Embryonic facial prominence (tissue), 1 donor: ENCODE data around the gene EFCAB11.
A peak's percentile ranks its signal among the peaks of the same experiment; 100 is the strongest.
"Not testable (repeated sequence)": the region's sequence is repeated elsewhere in the genome, so short reads cannot be mapped to it uniquely, and the experiment has no call there.

Source experiments
- DNase-seq: peaks from one replicate; pipeline ENCODE4 v3.0.0-alpha.2; 2016; ENCODE audit errors: extremely low spot score

The EFCAB11 gene

DNA sequence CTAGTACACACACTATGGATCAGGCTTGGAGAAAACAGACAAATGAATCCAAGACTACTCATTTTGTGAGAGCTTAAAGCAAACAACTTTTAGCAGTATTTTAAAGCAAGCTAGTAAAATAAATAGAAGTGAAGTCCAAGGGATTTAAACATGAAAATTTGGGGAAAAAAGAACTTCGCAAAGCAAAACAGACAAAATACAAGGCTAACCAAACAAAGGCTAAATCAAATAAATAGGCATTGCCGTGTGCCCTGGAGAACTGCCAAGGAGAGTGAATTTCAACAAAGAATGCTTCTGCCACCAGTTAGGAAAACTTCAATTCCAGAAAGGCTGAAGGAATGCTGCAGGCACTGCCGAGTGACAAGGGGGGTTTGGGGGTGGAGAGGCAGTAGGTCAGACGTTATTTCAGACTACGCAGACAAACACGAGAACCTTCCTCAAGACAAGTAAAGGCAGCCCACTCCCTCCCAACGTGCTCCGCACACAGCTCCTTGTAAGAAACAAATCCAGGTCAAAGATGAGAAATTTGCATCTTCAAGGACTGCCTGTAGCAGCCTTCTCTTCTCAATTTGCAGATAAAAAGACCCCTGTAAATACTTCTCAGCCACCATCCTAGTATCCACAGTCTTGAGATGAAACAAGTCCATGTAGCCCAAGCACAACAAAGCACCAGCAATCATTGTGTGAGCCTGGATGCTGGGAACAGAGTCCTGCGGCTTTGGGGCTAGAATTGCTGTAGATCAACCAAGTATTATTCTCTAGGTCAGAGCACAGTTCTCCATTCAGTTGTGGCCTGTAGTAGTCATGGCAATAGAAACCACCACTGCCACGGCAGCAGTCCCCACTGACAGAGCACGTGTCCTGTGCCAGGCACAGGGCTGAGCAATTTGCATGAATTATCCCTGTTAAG lies 43.3 kb downstream of the EFCAB11 start:
- peak; percentile 62 for DNase-seq

DNA sequence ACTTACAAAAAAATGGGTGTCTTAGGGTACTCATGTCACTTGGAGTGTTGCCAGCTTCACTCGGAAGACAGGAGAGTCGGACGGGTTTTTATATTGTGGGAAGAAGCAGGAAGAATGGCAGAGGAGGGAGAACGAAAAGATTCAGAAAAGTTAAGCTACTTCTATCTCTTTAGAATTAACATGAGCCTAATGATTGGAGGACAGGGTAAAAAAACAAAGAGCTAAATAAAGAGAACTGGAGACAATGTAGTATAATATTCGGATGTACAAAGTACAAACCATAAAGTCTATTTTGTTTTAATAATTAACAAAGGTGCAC lies 43.9 kb downstream of the EFCAB11 start:
- no peak for DNase-seq

DNA sequence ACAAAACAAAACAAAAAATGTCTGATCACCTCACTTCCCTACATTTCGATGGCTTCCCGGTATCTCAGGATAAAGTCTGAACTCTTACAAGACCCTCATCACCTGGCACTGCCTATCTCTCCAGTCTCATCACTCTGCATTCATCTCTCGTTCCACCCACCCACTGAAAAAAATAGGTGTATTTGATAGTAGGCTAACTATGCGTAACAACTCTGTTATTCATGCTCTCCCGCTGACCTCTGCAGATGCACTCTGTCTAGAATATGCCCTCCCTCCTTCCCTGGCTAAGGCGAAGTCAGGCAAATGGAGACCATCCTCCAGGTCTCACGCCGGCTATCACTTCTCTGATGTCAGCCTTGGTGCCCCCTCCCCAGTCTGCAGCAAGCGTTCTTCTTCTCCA lies 44.9 kb downstream of the EFCAB11 start:
- DNase-seq = no peak

DNA sequence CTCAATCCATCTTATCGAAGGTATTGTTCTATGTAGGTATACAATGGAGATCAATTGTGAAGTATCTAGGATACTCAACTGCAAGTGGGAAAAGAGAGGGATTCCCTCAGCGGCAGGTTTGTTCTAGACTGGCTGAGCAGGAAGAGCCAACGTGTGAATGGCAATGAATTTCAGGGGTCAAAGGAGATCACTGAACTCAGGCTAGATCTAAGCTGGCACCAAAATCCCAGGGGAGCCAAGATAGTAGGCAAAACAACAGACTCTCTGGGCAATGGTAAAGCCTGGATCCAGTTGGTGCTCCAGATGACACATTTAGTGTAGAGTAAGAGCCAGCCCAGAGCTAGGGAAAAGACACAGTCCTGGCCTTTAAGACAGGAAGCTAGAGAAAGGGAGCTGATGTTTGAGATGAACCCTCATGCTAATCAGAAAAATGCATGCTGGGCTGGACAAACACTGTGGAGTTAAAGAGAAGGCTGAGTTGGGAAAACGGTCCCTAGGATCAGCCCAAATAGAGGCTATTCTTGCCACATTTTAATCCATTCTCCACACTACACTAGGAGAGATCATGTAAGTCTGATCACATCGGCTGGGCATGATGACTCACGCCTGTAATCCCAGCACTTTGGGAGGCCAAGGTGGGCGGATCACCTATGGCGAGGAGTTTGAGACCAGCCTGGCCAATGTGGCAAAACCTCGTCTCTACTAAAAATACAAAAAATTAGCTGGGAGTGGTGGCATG lies 45.6 kb downstream of the EFCAB11 start:
- no peak for DNase-seq

DNA sequence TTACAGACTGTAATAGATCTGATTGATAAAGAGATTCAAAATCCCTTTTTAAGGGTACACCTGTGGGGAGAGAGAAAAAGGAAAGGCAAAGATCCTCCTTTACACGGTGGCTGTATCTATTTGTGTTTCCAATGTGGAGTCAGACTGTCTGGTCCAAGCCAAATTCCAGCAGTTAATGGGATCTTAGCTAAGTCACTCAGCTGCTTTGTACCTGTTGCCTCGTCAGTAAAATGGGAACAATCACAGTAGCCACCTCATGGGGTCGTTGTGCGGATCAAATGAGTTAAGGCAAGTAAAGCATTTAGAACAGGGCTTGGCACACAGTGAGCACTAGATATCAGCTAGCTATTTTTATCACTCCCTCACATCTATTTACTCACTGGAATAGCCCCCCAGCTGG lies 46.9 kb downstream of the EFCAB11 start:
- DNase-seq = no peak

DNA sequence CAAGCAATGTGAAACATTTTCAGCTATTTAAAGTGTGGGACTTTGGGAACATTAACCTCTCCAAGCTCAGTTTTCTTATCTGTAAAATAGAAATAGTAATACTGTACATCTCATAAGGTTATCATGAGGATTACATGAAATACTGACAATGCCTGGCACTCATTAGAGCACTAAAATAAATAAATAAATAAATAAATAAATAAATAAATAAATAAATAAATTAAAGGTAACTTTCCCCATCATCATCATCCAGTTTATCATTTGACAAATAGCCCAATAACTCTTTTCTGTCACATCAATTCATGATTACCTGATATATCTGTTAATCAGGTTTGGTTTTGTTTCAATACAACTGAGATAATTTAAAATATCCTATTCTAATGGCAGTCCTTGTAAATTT lies 48.5 kb downstream of the EFCAB11 start:
- DNase-seq = no peak

DNA sequence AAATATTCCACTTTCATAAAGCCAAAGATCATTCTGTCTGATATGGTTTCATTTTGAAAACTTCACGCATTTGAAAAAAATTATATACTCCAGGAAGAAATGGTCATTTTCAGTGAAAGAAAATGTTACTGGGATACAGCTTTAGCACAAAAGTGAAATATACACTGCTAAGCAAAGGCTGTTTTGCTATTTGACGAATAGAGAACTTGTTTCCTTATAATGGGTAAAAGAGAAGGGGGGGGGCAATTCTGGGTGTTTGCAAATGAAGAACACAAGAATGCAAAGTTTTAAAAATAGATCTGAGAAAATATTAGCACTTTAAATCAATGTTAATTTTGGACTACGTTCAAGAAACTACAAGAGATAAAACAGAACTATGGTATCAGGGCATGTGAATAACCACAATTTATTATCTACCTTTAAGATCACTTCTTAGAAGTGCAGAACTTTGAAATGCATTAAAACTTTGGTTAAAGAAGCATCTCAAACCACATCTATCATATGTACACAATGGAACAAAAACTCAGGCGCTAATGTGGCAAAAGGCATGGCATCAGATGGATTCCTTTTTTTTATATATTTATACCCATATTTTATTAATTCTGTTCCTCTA lies 51.1 kb downstream of the EFCAB11 start:
- no peak for DNase-seq

DNA sequence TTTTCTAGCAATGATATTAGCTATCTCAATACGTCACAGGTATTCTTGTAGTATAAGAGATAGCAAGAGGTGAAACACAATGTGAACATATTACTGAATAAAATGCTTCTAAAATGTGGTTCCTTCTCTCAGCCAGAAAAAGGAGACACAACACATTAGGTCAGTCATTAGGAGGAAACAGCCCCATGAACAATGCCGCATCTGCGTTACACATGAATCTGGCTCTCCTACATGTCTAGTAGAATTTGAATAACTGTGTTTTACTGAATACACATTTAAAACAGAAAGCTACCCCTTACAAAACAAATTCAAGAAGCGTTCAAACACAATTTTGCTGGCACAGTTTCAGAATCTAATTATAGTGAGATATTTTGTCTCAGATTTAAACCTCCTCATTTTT lies 51.6 kb downstream of the EFCAB11 start:
- no peak for DNase-seq

DNA sequence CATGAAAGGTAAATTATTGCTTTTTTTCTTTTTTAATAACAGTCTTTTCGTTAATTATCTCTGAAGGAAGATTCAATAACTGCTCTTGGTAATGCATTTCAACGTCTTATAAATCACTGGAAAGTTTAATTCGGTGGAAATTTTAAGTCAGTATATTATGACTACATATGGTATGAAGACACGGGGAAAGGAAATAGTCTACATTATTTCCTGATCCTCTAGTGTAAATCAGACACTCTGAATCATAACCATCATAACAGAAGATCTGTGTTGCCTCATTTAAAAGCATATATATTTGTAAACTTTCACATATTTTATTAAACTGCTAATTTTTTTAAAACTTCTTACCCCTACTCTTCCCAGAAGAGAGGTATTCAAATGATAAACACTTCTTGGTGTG lies 53.7 kb downstream of the EFCAB11 start:
- no peak for DNase-seq

DNA sequence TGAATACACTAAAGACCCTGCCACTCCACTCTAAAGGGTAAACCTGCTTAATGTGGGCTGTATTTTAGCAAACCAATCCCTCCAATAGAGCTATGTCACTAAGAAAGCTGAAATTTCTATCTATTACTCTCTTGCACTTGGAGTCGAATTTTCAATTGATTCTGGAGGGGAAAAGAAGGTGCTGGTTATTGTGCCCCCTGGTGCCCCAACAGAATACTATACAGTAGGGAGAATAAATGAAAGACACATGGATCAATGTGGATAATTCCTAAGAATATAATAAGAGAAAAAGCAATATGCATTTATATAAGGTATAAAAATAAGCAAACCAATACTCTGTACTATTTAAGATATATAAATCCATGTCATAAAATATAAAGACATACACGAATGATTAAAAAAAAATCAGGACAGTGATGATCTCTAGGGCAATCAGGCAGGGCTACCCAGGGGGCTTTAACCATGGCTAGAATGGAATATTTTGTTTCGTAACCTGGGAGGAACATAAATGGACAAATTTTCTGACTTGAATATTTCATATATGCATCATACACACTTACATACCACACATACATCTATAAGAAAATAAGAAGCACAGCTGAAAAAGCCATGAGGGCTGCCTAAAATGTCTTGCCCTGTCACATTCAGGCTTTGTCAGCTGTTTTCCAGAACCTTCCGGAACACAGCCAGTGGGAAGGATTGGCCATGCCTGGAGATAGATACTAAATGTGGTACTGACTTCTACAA lies 54.4 kb downstream of the EFCAB11 start:
- no peak for DNase-seq

DNA sequence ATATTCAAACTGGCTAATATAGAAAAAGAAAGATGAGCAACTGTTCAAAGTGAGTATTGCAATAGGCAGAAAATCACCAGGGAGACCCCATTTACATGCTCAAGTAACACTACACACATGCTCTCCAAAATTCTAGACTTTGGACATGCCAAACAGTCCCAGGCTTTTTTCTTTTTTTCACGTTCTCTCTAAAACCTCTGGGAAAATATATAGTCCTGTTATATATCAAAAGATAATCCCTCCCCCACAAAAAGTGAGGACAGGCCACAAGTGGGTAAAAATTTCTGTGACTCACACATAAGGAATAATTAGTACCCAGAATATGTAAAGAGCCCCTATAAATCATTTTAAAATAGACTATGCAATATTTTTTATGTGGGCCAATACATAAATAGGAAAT lies 55.2 kb downstream of the EFCAB11 start:
- no peak for DNase-seq

DNA sequence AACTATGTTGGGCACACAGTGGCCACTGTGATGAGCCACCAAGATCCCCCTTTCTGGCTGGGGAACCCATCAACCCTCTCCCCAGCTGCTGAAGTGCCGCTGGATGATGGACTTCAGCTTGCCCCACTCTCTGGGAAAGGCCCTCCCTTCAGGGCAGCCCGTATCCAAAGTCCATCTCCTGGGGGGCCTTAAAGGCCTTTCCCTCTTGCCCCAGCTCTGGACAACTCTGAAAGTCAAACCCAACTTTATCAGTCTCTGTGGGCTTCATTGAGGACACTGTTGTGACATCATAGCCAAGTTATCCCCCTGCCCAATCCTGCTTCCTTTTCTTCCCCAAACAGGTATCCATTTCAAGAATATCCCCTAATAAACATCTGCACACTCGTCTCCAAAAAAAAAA lies 61.1 kb downstream of the EFCAB11 start:
- not testable (repeated sequence) for DNase-seq

DNA sequence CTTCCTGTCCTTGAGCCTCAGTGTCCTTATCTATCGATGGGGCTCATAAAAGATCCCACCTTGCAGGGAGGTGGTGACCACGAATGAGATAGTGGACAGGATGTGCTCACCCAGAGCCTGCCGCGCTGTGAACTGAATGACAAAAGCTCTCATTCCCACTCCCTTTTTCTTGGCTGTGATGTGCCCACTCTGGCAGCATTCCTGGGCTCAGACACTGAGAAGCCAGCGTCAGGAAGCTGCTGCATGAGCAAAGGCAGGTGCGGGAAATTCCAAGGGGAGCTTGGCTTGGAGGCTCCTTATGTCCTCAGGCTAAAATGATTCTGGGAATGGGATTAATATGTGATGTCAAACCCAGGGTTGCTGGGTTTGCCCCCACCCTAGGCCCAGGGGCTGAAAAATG lies 61.6 kb downstream of the EFCAB11 start:
- DNase-seq = no peak

DNA sequence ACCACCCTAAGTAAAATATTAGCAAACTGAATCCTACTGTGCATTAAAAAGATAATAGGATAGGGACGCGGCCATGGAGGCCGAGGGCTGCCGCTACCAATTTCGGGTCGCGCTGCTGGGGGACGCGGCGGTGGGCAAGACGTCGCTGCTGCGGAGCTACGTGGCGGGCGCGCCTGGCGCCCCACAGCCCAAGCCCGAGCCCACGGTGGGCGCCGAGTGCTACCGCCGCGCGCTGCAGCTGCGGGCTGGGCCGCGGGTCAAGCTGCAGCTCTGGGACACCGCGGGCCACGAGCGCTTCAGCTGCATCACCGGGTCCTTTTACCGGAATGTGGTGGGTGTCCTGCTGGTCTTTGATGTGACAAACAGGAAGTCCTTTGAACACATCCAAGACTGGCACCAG lies 62.8 kb downstream of the EFCAB11 start:
- DNase-seq = not testable (repeated sequence)

DNA sequence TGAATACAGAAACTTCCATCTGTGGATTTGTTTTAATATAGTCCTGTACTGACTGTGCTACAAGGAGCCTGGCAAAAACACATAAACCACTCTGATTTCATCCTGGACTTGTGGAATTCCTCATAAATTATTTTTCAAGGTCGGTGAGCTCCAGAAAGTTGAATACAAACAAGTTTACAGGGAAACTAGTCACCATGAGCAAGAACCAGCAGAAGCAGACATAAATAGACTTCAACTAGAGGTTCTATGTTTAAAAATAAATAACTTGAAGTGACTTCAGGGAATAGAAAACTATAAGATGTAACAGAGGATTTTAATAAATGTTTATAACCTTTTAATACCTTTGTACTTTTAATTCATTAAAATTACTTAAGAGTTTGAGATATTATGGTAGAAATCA lies 63.5 kb downstream of the EFCAB11 start:
- DNase-seq = no peak

DNA sequence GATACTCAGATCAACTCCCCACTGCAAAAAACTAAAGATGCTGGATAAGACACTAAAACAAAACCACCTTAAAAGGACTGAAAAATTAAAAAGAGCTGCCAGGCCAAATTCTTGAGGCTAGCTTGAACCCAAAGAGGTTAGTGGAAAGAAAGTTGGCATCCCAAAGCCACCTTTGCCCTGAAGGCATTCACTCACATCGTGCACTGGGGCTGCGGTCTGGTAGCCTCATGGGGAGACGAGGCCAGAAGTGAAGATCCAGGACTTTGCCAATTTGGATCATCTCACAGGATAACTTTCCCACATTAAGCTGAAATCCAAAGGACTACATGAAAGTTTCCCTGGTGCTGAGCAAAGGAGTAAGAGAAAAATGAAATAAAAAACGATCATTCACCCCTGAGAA lies 63.9 kb downstream of the EFCAB11 start:
- no peak for DNase-seq

DNA sequence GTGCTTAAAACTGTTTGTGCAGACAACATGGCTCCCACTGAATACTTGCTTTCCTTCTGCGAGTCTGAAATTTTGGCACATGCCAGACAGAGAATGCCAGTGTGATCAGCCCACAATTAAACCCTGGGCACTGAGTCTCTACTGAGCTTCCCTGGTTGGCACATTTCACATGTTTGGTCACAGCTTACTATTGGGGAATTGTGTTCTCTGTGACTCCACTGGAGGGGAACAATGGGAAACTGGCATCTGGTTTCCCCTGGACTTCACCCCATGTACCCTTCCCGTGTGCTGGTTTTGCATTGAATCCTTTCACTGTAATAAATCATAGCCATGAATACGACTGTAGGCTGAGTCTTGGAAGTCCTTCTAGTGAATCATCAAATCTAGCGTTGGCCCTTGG lies 64.9 kb downstream of the EFCAB11 start:
- DNase-seq = no peak

DNA sequence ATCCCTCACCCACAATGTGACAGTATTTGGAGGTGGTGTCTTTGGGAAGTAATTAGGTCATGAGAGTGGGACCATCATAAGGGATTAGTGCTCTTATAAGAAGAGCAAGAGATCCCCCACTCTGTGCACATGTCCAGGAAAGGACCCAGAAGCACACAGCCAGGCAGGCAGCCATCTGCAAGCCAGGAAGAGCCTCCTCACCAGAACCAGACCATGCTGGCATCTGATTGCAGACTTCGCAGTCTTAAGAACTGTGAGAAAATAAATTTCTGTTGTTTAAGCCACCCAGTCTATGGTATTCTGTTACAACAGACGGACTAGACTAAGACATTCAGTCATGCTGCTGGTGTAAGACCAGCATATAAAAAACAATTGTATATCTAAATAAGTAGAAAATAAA lies 69.8 kb downstream of the EFCAB11 start:
- no peak for DNase-seq

DNA sequence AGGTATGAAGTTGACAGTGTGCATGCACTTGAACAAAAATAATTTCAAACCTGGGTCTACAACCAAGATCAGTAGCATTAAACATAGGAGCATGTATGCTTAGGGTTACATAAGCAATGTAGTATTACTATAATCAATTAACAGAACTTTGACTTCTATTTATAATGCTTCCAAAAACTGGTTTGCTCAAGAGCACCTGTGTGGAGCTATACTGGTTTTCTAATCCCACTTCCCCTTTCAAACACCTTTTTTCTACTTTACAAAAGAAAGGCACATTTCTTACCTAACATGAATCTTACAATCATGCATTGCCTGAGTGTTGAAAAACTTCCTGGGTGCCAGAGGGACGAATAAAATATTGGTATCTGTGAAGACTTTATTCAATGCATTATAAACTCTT lies 72.7 kb downstream of the EFCAB11 start:
- DNase-seq = no peak

DNA sequence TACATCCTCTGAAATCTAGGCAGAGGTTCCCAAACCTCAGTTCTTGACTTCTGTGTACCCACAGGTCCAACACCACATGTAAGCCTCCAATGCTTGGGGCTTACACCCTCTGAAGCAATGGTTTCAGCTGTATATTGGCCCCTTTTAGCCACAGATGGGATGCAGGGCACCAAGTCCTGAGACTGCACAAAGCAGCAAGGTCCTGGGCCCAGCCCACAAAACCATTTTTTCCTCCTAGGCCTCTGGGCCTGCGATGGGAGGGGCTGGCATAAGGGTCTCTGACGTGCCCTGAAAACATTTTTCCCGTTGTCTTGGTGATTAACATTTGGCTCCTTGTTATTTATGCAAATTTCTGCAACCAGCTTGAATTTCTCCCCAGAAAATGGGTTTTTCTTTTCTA lies 80.4 kb downstream of the EFCAB11 start:
- DNase-seq = not testable (repeated sequence)

DNA sequence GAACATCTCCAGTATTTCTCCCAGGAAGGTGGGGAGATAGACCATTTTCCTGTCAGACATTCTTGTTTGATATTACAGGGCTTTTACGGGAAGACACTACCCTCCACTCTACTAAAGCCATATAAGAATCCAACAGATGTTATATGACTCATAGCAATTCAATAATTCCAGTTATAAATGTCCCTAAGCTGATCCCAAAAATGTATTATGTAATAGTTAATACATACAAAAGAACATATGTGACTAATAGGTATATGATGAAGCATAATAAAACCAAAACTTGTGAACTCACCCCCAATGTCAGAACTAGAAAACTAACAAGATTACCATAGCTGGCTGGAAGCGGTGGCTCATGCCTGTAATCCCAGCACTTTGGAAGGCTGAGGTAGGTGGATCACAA lies 84.2 kb downstream of the EFCAB11 start:
- DNase-seq = no peak

DNA sequence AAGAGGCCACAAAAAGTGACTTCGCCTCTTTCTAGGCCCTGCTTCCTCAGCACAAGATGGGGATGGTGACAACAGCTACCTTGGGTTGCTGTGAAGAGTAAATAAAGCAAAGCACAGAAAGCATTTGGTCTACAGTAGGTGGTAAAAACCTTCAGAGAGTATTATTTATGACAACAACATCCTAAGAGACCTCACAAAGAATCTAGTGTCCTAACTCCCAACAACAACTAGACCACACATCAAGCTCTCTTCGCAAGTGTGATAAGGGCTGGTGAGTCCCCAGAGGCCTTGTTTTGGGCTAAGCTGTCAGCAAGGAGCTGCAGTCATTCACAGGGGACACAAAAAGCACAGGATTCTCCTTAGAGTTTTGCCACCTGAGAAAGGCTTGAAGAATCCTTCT lies 84.9 kb downstream of the EFCAB11 start:
- no peak for DNase-seq
